GM06990 (cell line): ENCODE results near the gene LMX1A.

Experiments used
- DNase-seq: peaks from one replicate; pipeline ENCODE4 v3.0.0-alpha.2; 2011; ENCODE audit not compliant: insufficient read length; ENCODE audit errors: extremely low read depth
- H3K27me3 ChIP-seq: replicated peaks from 2 replicates; pipeline ENCODE4 v1.6.0; 2011; ENCODE audit warnings: low read length; ENCODE audit not compliant: control insufficient read depth, insufficient read depth
- H3K36me3 ChIP-seq: 2 replicates; pipeline ENCODE4 v1.5.1; 2011; ENCODE audit warnings: low read length; ENCODE audit not compliant: control insufficient read depth, insufficient read depth
- H3K4me3 ChIP-seq: replicated peaks from 2 replicates; pipeline ENCODE4 v1.5.1; 2011; ENCODE audit warnings: low read depth, mild to moderate bottlenecking, control low read depth, low read length
- TF ChIP-seq, protein P1 (sequence below): IDR thresholded peaks from 2 replicates; pipeline ENCODE4 v1.5.1; 2011; ENCODE audit warnings: low read length, control low read depth, mild to moderate bottlenecking, inconsistent platforms; ENCODE audit not compliant: insufficient read depth, poor library complexity, severe bottlenecking

The LMX1A gene

DNA sequence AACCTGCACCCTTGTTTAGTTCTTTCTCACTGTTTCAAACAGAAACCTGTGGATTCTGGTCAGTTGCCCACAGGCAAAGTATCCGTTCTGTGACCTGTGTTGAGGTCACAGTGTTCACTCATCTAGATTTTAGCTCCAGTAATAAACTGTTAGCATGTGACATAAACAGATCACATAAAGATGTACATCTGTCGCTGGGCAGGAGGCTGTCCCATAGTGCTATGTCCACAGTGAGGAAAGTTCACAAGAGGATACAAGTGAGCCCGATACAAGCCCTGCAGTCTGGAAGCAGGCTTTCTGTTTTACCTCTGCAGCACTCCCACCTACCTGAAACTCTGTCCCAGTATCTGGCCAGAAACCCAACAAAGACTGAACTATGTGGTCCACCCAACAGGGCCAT, 28.4 kb downstream of the LMX1A start:
- Histone ChIP-seq H3K4me3 (no peak overlapping the region), H3K36me3 (no peaks in the 10 kb centered on the region), H3K27me3 (no peaks in the 10 kb centered on the region; the same call in 1 of the 2 replicates)
- no peak for DNase-seq
- TF ChIP-seq, protein P1, sequence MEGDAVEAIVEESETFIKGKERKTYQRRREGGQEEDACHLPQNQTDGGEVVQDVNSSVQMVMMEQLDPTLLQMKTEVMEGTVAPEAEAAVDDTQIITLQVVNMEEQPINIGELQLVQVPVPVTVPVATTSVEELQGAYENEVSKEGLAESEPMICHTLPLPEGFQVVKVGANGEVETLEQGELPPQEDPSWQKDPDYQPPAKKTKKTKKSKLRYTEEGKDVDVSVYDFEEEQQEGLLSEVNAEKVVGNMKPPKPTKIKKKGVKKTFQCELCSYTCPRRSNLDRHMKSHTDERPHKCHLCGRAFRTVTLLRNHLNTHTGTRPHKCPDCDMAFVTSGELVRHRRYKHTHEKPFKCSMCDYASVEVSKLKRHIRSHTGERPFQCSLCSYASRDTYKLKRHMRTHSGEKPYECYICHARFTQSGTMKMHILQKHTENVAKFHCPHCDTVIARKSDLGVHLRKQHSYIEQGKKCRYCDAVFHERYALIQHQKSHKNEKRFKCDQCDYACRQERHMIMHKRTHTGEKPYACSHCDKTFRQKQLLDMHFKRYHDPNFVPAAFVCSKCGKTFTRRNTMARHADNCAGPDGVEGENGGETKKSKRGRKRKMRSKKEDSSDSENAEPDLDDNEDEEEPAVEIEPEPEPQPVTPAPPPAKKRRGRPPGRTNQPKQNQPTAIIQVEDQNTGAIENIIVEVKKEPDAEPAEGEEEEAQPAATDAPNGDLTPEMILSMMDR, result no peak

DNA sequence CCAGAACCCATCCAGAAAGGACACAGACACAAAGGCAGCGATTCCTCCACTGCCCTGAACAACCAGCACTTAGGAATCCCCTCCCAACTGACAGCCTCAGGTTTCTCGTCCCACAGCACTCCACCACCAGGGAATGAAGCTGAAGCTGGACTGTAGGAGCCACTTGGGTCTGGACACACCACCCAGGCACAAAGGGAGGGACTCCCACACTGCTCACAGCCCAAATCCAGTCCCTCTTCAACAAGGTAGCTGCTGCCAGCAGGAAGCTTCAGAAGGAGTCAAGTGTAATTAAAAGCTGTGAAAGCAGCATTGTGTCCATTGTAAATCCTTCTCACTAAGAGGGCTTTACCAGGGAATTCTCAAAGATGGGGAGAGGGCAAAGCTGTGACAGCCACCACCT, 29.0 kb downstream of the LMX1A start:
- Histone ChIP-seq H3K4me3 (no peak overlapping the region), H3K27me3 (no peaks in the 10 kb centered on the region; the same call in 1 of the 2 replicates), H3K36me3 (no peaks in the 10 kb centered on the region)
- DNase-seq, result no peak
- TF ChIP-seq, protein P1, result no peak

GRCh38 chr1:165325460-165326203, 30.9 kb downstream of the LMX1A start:
- Histone ChIP-seq H3K4me3 (no peak overlapping the region), H3K36me3 (no peaks in the 10 kb centered on the region), H3K27me3 (no peaks in the 10 kb centered on the region; the same call in 1 of the 2 replicates)
- DNase-seq, result no peak
- TF ChIP-seq, protein P1, result no peak

DNA sequence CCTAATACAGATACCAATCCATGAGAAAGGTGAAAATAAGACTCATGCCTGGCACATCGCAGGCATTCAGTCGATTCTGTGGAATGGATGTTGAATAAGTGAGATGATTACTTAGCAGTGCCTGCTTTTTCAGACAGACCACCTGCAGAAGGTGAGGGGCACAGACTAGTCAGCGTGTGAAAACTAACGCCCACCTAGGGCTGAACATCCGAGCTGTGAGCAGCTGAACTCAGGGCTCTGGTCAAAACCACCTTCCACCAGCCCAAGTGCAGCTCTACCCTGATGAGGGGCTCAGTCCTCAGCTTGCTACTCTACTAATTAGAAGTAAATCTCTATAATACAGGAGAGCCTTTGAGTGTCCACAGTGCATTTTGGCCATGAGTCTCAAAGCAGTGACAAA, 32.5 kb downstream of the LMX1A start:
- no peak for DNase-seq
- Histone ChIP-seq H3K4me3 (no peak overlapping the region), H3K36me3 (no peaks in the 10 kb centered on the region), H3K27me3 (no peaks in the 10 kb centered on the region; the same call in 1 of the 2 replicates)
- TF ChIP-seq, protein P1, result no peak

- peaks cover 1% of the 10 kb centered on the region for H3K27me3 ChIP-seq
- H3K4me3 ChIP-seq, result no peak overlapping the region
- TF ChIP-seq, protein P1, result no peak
- DNase-seq, result no peak
- H3K36me3 ChIP-seq, result no peaks in the 10 kb centered on the region
Observed at GRCh38 chr1:165317612-165318011, 38.9 kb downstream of the LMX1A start.
